Measurements from ENCODE around the gene C3orf62. TPM values are rescaled to one million over a fixed set of nuclear protein-coding genes. Genes with fewer than 3 reads are reported as not detected.
"Not testable (repeated sequence)": the region's sequence is repeated elsewhere in the genome, so short reads cannot be mapped to it uniquely, and the experiment has no call there.

The C3orf62 gene
- total RNA-seq, 1 donor from 2014 or later = 6.5 TPM

DNA sequence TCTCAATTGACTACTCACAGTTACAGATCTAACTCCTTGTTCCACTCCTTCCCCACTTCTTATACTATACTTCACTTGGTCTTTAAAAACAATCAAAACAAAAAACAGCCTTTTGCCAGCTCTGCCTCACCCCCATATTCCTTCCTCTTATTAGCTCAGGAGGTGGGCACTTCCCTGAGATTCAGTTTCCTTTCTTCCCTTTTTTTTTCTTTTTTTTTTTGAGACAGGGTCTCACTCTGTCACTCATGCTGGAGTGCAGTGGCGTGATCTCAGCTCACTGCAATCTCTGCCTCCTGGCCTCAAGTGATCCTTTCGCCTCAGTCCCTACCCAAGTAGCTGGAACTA, 6.9 kb downstream of the C3orf62 start:
- FAIRE-seq = no peak
- DNase-seq (ENCODE audit: low spot score in 2 of 2) = no peak

DNA sequence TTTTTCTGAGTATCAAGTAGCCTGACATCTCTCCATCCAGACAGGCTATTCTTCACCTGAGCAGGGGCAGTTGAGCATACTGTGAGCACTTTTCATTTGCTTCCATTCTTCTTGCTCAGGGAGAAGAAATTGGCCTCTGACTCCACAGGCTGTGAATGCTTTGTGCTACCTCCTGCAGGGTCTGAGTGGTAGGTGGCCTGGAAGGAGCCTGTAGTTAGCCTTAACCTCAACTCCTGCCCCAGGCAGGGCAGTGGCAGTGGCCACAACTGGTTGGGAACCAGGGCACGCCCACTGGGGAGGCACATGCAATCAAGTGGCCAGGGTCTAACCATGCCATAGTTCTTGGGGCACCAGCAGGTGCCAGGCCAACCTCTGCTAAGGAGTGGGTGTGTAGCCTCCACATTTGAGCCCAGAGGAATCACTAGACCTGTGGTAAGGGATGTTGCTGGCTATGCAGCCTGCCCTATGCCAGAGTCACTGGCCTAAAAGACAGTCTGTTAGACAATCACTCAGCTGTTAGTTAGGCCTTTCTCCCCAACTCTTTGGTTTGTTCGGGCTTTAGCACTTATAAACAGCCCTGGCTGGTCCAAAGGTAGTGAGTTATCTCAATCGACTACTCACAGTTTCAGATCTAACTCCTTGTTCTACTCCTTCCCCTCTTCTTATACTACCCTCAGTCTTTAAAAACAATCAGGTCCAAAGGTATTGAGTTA, 7.4 kb downstream of the C3orf62 start:
- FAIRE-seq (no peak), DNase-seq (ENCODE audit: low spot score in 2 of 2) (no peak)

DNA sequence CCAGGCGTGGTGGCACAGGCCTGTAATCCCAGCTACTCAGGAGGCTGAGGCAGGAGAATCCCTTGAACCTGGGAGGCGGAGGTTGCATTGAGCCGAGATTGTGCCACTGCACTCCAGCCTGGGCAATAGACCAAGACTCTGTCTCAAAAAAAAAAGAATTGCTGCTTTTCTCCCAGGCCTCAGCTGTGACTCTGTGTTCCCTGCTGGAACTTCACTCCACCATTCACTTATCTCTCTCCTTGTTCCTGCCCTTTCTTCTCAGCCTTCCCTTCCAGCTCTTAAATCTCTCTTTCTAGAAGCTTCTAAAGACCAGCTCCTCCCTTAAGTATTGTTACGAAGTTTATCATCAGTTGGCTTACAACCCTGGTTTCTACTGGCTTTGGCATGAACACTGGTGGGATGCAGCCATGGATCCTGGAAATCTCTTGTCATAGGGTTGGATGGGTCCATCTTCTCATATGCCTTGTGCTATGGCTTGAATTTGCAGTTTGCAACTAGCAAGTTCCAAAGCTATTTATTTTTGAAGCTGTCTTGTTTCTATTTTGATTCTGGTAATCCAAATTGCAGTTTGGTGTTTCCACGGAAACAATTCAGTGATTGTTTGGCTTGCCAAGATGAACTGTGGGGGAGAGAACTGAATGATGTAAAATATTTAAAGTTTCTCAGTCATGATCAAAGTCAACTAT, 10.5 kb downstream of the C3orf62 start:
- FAIRE-seq = no peak
- peak in 1 of 2 donors; percentile 37 for DNase-seq (ENCODE audit: low spot score in 2 of 2)

DNA sequence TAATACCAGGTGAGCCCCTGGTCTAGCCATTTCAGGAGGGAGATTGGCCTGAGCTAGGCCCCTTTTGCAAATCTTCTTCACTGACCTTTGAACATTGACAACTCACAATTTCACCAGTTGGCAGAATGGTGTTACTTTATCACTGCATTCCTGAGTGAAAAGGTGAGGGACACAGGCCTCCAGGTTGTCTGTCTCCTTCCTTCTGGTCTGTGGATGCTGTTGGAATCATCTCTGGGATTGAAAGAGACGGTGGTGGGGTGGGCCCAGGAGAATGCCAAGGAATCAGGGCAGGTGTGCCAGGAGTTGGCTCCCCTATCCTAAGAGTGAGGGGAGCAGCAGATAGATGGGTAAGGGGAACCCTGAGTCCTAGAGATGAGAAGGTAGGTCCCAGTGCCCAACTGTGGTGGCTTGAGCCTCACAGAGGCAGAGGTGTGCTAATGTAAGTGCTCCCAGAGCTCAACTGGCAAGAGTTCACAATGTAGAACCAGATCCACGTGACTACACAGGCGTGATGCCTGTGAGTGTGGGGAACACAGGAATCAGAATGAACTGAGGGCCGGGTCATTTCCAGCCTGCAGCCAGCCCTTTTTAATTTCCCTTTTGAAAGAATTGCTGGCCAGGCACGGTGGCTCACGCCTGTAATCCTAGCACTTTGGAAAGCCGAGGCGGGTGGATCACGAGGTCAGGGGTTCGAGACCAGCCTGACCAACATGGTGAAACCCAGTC, 11.2 kb downstream of the C3orf62 start:
- FAIRE-seq (no peak), DNase-seq (ENCODE audit: low spot score in 2 of 2) (no peak)

DNA sequence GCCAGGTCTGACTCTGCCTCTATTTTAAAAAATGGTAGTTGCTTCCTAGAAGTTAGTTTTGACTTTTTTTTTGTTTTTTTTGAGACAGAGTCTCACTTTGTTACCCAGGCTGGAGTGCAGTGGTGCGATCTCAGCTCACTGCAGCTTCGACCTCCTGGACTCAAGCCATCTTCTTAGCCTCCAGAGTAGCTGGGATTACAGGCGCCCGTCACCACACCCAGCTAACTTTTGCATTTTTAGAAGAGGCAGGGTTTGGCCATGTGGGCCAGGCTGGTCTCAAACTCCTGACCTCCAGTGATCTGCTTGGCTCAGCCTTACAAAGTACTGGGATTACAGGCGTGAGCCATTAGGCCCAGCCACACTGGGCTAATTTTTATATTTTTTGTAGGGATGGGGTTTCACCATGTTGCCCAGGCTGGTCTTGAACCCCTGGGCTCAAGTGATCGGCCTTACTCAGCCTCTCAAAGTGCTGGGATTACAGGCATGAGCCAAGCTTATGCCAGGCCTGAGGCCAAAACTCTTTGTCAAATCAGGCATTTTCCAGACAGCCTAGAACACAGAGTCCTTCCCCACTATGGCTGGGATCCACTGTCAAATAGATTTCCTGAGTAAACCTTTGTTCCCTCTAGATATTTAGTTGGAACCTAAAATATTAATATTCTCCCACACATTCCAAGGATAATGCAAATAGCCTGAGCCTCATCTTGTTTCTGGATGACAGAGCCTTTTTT, 13.7 kb downstream of the C3orf62 start:
- FAIRE-seq = no peak

DNA sequence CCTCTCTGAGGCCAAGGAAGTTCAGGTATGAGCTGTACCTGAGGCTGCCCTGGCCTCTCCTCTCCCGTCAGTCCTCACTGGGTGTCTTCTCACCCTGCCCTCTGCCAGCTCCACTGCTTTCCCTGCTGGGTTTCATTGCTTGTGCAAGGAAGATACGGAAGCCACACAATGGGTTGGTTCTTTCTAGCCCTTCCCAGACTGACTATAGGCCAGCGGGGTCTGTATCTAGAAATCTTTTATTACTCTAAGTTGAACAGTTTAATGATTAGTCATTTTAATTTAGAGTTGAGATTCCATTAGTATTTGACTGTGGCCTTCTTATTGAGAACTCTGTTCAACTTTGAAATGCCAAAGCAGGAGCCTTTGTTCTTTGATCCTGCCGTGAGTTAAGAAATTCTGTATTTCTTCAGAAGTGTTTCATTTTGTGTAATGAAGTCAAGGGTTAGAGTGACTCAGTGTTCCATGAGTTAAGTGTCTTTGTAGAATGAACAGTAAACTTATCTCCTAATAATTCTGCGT, 16.2 kb downstream of the C3orf62 start:
- no peak for DNase-seq (ENCODE audit: low spot score in 2 of 2)
- FAIRE-seq = no peak

More for the DNA sequence above, 13.7 kb downstream of the C3orf62 start:
- DNase-seq (ENCODE audit: low spot score in 2 of 2) = no peak

DNA sequence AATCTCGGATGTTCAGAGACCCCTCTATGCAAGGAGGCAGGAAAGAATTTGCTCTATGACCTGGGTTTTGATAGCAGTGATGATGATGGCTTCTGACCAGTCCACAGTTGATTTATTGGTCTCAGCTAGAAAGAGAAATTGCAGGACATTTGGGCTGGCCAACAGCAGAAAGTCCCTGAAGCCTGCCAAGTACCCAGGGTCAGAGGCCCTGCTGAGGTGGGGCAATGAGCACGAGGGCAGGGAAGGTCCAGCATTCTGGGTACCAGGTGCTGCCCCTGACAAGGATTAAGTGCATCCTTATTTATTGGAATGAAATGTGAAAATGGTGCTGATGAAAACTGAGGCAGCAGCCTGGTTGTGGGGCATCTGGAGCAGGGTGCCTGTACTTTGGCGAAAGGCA, 19.8 kb downstream of the C3orf62 start:
- no peak for FAIRE-seq
- DNase-seq (ENCODE audit: low spot score in 2 of 2) = no peak

DNA sequence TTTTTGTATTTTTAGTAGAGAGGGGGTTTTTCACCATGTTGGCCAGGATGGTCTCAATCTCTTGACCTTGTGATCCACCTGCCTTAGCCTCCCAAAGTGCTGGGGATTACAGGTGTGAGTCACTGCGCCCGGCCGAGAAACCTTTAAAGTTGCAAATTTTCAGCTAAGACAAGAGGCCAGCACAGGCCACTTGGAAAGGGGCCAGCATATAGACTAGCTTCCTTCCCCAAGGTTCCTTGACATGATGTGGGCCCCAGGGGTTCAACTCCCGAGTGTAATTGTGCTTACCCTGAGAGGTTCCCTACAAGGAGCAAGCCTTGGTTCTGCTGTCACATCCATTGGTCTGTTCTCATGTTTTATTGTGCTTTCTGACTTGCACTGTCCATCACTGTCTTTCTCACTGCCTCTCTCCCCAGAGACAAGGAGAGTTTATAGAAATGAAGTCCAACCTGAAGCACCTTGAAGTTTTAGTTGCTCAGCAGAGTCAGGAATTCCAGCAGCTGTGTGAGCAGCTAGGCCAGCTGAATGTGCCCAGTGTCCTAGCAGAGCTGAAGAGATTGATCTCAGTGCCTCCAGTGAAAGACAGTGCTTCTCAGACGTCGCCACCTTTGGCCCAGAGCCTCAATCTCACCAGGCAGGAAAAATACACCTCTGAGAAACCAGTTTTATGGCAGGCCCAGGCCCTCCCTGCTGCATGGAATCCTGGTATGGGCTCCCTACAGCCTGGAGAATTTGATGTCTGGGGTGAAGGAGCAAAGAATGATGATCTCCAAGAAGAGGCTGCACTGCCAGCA, 21.1 kb downstream of the C3orf62 start:
- no peak for FAIRE-seq
- DNase-seq (ENCODE audit: low spot score in 2 of 2) = no peak

DNA sequence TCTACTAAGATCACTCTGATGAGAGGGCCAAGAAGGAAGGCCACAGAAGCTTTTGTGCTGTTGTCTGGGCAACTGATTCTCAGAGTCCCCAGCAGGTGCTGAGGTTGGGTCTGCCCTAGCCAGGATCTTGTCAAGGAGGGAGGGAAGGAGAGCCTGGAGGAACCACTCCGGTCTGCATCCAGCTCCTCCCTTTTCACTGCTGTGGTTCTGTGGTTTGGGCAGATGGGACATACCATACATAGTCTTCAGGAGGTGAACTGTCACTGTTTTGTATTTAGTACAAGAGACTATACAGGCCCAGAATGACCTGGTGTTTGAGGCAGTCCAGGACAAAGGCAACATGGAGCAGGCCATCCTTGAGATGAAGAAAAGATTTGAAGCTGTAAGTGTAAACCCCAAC, 21.9 kb downstream of the C3orf62 start:
- DNase-seq (ENCODE audit: low spot score in 2 of 2) (no peak), FAIRE-seq (no peak)

DNA sequence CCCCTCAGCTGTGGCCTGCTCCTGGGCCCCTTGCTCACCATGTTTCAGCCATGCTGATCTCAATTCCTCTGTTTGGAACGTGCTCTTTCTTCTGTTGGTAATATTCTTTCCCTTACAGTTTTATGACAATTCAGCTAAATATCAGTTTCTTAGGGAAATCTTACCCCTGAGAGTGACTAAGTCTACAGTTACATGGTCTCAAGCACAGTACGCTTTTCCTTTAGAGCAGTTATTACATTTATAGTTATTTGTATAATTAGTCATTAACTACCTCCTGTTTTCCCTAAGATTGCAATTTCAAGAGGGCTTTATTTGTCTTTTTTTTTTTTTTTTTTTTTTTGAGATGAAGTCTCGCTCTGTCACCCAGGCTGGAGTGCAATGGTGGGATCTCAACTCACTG, 23.5 kb downstream of the C3orf62 start:
- DNase-seq (ENCODE audit: low spot score in 2 of 2) = no peak
- no peak for FAIRE-seq

DNA sequence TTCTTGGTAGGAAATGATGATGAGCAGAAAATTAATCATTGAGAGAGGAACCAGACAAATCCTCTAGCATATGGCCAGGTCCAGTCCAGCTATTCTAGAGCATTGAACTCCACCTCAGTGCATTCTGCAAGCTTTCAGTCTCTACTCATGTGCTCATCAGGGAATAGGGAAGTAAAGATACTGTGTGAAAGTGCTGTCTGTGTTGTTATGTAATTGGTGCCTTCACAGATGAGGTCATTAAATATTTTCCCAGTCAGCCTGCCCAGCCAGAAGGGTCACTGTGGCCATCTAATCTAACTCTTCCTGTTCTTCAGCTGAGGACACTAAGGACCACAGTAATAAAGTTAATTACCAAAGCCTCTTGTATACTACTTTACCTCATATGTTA, 28.2 kb downstream of the C3orf62 start:
- DNase-seq (ENCODE audit: low spot score in 2 of 2) (no peak), FAIRE-seq (no peak)

DNA sequence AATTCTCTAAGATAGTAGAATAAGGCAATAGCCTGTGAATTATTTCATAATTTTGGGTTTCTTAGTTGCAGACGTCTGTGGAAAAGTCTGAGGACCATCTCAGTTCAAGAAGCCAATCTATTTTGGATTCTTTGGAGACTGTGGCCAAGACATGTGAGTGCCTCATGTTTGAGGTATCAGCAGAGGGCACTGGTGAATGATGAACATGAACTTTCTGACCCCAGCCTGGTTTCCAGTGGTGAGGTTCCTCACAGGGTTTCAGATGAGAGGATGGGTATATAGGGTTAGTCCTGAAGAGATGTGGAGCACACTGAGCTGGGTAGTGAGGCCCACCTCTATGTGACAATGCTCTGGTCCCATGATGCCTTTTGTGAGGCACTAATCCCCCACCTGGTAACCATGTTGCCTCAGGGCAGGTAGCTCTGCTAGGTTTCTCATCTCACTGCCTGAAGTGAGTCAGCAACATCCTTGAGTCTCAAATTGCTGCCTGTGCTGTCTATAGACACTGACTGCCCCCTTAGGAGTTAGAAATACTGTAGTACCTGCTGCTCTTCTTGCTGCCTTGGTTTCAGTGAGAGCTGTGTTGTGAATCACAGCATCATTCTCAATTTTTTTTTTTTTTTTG, 32.3 kb downstream of the C3orf62 start:
- no peak for FAIRE-seq

DNA sequence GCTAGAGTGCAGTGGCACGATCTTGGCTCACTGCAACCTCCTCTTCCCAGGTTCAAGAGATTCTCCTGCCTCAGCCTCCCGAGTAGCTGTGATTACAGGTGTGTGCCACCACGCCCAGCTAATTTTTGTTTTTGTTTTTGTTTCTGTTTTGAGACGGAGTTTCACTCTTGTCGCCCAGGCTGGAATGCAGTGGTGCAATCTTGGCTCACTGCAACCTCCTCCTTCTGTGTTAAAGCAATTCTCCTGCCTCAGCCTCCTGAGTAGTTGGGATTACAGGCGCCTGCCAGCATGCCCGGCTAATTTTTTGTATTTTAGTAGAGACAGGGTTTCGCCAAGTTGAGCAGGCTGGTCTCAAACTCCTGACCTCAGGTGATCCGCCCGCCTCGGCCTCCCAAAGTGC, 36.9 kb downstream of the C3orf62 start:
- not testable (repeated sequence) for FAIRE-seq; DNase-seq (ENCODE audit: low spot score in 2 of 2)

More for the DNA sequence above, 32.3 kb downstream of the C3orf62 start:
- no peak for DNase-seq (ENCODE audit: low spot score in 2 of 2)

DNA sequence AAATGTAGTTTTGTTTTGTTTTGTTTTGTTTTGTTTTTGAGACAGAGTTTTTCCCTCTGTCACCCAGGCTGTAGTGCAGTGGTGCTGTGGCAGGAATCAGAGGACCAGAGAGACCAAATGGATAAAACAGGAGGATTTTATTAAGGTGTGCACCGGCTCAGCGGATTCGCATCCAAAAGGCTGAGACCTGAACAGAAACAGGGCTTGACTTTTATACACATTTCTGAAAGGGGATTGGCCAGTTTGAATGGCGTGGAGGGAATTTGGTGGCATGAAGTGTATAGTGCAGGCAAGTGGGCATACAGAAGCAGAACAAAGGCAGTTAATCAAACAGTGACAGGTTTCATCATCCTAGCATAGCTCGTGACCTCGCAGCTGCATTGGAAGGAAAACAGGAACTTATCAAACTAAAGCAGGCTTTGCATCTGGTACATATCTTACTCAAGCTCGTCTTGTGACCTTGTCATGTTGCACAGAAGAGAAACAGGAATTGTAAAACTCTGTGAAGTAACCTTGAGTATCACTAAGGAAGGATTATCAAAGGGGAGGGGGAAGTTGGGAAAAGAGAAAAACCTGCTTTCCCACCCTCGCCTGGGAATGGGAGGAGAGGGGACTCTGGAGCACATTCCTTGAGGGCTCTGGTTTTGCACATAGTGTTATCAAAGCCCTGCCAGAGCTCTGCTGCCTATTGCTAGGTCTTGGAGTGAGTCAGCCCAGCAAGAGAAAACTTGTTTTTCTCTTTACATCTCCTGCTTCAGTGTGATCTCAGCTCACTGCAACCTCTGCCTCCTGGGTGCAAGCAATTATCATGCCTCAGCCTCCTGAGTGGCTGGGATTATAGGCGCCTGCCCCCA, 38.5 kb downstream of the C3orf62 start:
- no peak for FAIRE-seq
- DNase-seq (ENCODE audit: low spot score in 2 of 2) = no peak

DNA sequence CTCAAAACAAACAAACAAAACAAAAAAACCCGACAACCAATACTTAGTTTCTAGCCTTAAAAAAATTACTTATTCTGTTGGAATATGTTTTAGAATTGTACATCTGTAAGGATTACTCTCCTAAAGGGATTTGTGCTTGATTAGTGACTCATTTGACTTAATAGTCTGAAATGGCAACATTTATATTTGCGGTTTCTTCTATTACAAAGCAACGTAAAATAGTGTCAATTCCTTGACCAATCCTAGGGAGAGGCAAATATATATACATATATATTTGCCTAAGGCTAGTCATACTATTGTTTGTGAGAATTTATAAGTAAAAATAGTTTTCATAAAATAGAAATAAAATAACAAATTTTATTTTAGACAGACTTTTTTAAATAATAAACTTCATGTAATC, 39.7 kb downstream of the C3orf62 start:
- FAIRE-seq (no peak), DNase-seq (ENCODE audit: low spot score in 2 of 2) (no peak)

DNA sequence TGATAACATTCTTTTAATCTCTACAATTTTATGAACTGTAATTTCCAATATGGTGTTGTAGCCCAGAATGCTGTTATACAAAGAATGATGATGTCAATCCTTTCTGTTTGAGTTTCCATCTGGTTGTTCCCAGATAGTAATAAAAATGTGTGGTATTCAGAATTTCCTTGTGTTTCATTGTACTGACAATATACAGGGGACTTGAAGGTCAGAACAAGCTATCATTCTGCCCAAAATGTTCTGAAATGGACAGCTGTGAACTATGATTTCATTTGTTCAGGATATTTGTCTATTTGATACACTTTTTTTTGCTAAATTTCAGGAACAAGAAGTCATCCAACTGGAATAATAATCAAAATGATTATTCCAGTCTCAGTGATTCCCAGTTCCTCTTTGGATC, 40.8 kb downstream of the C3orf62 start:
- DNase-seq (ENCODE audit: low spot score in 2 of 2) (no peak), FAIRE-seq (no peak)

DNA sequence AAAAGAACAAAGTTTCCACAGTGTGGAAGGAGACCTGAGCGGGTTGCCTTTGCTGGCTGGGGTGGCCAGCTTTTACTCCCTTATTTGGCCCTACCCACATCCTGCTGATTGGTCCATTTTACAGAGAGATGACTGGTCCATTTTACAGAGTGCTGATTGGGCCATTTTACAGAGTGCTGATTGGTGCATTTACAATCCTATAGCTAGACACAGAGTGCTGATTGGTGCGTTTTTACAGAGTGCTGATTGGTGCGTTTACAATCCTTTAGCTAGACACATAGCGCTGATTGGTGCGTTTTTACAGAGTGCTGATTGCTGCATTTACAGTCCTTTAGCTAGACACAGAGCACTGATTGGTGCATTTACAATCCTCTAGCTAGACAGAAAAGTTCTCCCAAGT, 48.2 kb downstream of the C3orf62 start:
- not testable (repeated sequence) for FAIRE-seq; DNase-seq (ENCODE audit: low spot score in 2 of 2)

DNA sequence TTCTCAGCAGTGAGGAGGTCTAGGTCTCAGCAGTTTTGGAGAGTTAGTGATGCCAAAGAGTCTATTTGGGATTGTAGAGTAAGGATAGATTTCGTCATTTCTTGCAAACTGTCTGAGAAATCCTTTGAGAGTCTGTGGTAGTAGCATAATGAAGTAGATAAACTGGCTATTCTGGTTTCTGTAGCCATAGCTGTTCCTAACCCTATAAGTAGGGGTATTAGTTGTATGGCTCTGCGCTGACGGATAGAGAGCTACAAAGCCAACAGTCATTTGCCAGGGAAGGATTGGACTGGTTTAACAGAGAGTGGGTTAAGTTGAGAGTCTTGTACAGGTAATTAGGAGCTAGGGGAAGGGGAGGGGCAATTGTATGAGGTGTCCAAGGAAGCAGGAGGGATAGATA, 55.0 kb downstream of the C3orf62 start:
- no peak for DNase-seq (ENCODE audit: low spot score in 2 of 2)
- FAIRE-seq = no peak
